B cell (primary cell): Measurements from ENCODE around the gene UTP11. TPM values are rescaled to one million over a fixed set of nuclear protein-coding genes. Genes with fewer than 3 reads are reported as not detected.
"Not testable (repeated sequence)": the region's sequence is repeated elsewhere in the genome, so short reads cannot be mapped to it uniquely, and the experiment has no call there.

ENCODE experiments used
- ATAC-seq: fragments of 200-7000 bp; cut with Tn5 transposase; one replicate; pipeline ENCODE4 v1.10.0; 2021; ENCODE audit warnings: low read depth, mild to moderate bottlenecking, moderate number of reproducible peaks, moderate library complexity
- CTCF ChIA-PET: fragments of 350-600 bp; sonication (Branson Sonifier 250); formaldehyde crosslinking; loops from one replicate; lab custom pipeline; 2021; ENCODE audit warnings: antibody characterized with exemption, inconsistent platforms; lab: Charles Lee
- POLR2A ChIA-PET: fragments of 350-600 bp; sonication (Branson Sonifier 250); formaldehyde crosslinking; loops from one replicate; lab custom pipeline; 2021; ENCODE audit warnings: antibody characterized with exemption; lab: Charles Lee
- DNase-seq: peaks from one replicate; pipeline ENCODE4 v3.0.0; 2013
- H2AFZ ChIP-seq: 2 replicates; pipeline ENCODE4 v1.6.1; 2012; ENCODE audit warnings: mild to moderate bottlenecking, low read depth, low read length; ENCODE audit not compliant: insufficient read depth, poor library complexity, severe bottlenecking
- H3K27ac ChIP-seq, 2 donors: 1 replicate in 1 of 2; 2 replicates in 1 of 2; pipeline ENCODE4 v1.5.1; 2012 to 2013; ENCODE audit warnings: low read length in 2 of 2, mild to moderate bottlenecking in 2 of 2, moderate library complexity in 1 of 2
- H3K27me3 ChIP-seq, 4 experiments: fragments of 200-600 bp in 1 of 4; sonication (generic) in 1 of 4; replicated peaks in 1 of 4; 1 replicate in 2 of 4; 2 replicates in 2 of 4; pipeline versions ENCODE4 v1.6.1 to v1.7.0; 2013 to 2016; ENCODE audit warnings: low read length in 3 of 4, mild to moderate bottlenecking in 2 of 4, mixed read lengths in 1 of 4, moderate library complexity in 1 of 4; ENCODE audit not compliant: insufficient read depth in 4 of 4, control insufficient read depth in 3 of 4; ENCODE audit errors: control extremely low read depth in 1 of 4
- H3K36me3 ChIP-seq, 2 experiments: replicated peaks in 1 of 2; 1 replicate in 1 of 2; 2 replicates in 1 of 2; pipeline versions ENCODE4 v1.6.1 to v1.7.1; 2013; ENCODE audit warnings: low read length in 1 of 2; ENCODE audit not compliant: insufficient read depth in 2 of 2, control insufficient read depth in 1 of 2; ENCODE audit errors: control extremely low read depth in 1 of 2, extremely low read depth in 1 of 2
- H3K4me1 ChIP-seq, 2 donors: fragments of 200-600 bp in 1 of 2; sonication (generic) in 1 of 2; 1 replicate in 1 of 2; 2 replicates in 1 of 2; pipeline versions ENCODE4 v1.5.1 to v1.6.1; 2013 to 2017; ENCODE audit warnings: low read length in 2 of 2; ENCODE audit not compliant: control insufficient read depth in 2 of 2, insufficient read depth in 2 of 2
- H3K4me2 ChIP-seq: replicated peaks from 2 replicates; pipeline ENCODE3; 2012; ENCODE audit warnings: mild to moderate bottlenecking, low read depth, low read length; ENCODE audit not compliant: poor library complexity, severe bottlenecking
- H3K4me3 ChIP-seq, 5 experiments: fragments of 200-600 bp in 1 of 5; sonication (generic) in 1 of 5; 1 replicate in 3 of 5; 2 replicates in 2 of 5; pipeline versions ENCODE4 v1.5.1 to v1.7.0; 2011 to 2016; ENCODE audit warnings: low read length in 4 of 5, mild to moderate bottlenecking in 4 of 5, low read depth in 2 of 5, control low read depth in 1 of 5, moderate library complexity in 1 of 5; ENCODE audit not compliant: insufficient read depth in 1 of 5; ENCODE audit errors: control extremely low read depth in 1 of 5, extremely low read depth in 1 of 5
- H3K79me2 ChIP-seq: fragments of 200-600 bp; sonication (generic); one replicate; pipeline ENCODE4 v1.6.0; 2016; ENCODE audit warnings: low read length; ENCODE audit not compliant: control insufficient read depth, insufficient read depth
- H3K9ac ChIP-seq: fragments of 200-600 bp; sonication (generic); 2 replicates; pipeline ENCODE4 v1.6.1; 2017; ENCODE audit warnings: mild to moderate bottlenecking, low read length, moderate library complexity
- H3K9me3 ChIP-seq, 3 donors: one replicate each; pipeline versions ENCODE4 v1.6.1 to v1.7.1; 2013; ENCODE audit warnings: low read length in 2 of 3; ENCODE audit not compliant: control insufficient read depth in 2 of 3, insufficient read depth in 1 of 3; ENCODE audit errors: control extremely low read depth in 1 of 3
- H4K20me1 ChIP-seq: 2 replicates; pipeline ENCODE4 v1.6.0; 2012; ENCODE audit warnings: mild to moderate bottlenecking, low read length; ENCODE audit not compliant: insufficient read depth, control insufficient read depth, poor library complexity, severe bottlenecking
- H3K27ac Mint-ChIP-seq: one replicate; pipeline ENCODE4 v1.8.0; 2021; ENCODE audit warnings: mixed read lengths
- H3K27me3 Mint-ChIP-seq: one replicate; pipeline ENCODE4 v1.8.0; 2021; ENCODE audit warnings: mixed read lengths
- H3K4me1 Mint-ChIP-seq: one replicate; pipeline ENCODE4 v1.8.0; 2021; ENCODE audit warnings: mixed read lengths
- H3K4me3 Mint-ChIP-seq: one replicate; pipeline ENCODE4 v1.8.0; 2021; ENCODE audit warnings: mixed read lengths
- H3K9me3 Mint-ChIP-seq: one replicate; pipeline ENCODE4 v1.8.0; 2022; ENCODE audit warnings: mixed read lengths; ENCODE audit not compliant: insufficient read depth
- CTCF ChIP-seq: fragments of 200-600 bp; IDR thresholded peaks from one replicate; pipeline ENCODE4 v1.8.0; 2022; ENCODE audit warnings: antibody characterized with exemption, mild to moderate bottlenecking
- EZH2 ChIP-seq: IDR thresholded peaks from 2 replicates; pipeline ENCODE4 v1.6.1; 2012; ENCODE audit warnings: borderline replicate concordance, low read depth, mild to moderate bottlenecking, moderate library complexity, low read length; ENCODE audit not compliant: insufficient read depth, poor library complexity, severe bottlenecking
- WGBS: methylation state at CpG from one replicate; pipeline ENCODE4 v1.1.5; 2013; ENCODE audit warnings: missing lambda C conversion rate; ENCODE audit not compliant: insufficient coverage; 5-methylcytosine and 5-hydroxymethylcytosine counted together
- intact Hi-C: fragments of 100-400 bp; cut with micrococcal nuclease; formaldehyde crosslinking; loops from one replicate; pipeline ENCODE4 v1.10.0; 2022
- polyA plus RNA-seq: library from polyadenylated mRNA; depleted of rRNA; stranded (reverse); fragments of >200 nt; gene quantifications from 2 replicates; pipeline ENCODE4 v1.2.3, GENCODE V29; 2012
- total RNA-seq, 2 donors: library from RNA; stranded (reverse); fragments of 120-200 nt in 1 of 2; gene quantifications; 1 replicate in 1 of 2; 2 replicates in 1 of 2; pipeline versions ENCODE4 v1.2.3 to v1.2.4, GENCODE V29; 2013 to 2022

UTP11 gene
- total and polyA plus RNA-seq, 2 donors (not counting 1 experiment from before 2014, with no cell fraction given): 6.0 to 16.8 TPM

- TF ChIP-seq CTCF (no peak), EZH2 (no peak)
- peaks cover 12 to 50% of the 10 kb centered on the region in 2 experiments for H3K36me3 ChIP-seq
- H3K4me3 ChIP-seq: no peak overlapping the region
- CTCF ChIA-PET: interaction anchor here (0.7 to 4.6 kb wide), 2 partner anchors 84 to 254 kb away, joined by 4 to 63 read pairs; no protein-coding TSS in a partner anchor
- no peaks in the 10 kb centered on the region for H3K27me3 ChIP-seq
- H3K79me2 ChIP-seq: peaks cover 5% of the 10 kb centered on the region
- H3K9ac ChIP-seq: no peak overlapping the region
- no peaks in the 10 kb centered on the region for H3K4me1 ChIP-seq
- no peak for ATAC-seq
- DNase-seq: no peak
- H2AFZ ChIP-seq: no peak overlapping the region
- no peaks in the 10 kb centered on the region for H3K9me3 Mint-ChIP-seq
- H4K20me1 ChIP-seq: no peaks in the 10 kb centered on the region
- no peaks in the 10 kb centered on the region for H3K27me3 Mint-ChIP-seq
- 98% methylated on average over 4 of the region's 5 CpGs for WGBS
- H3K9me3 ChIP-seq: no peaks in the 10 kb centered on the region
- no peaks in the 10 kb centered on the region for H3K4me1 Mint-ChIP-seq
- H3K4me3 Mint-ChIP-seq: no peak overlapping the region
- no peak overlapping the region for H3K27ac Mint-ChIP-seq
- POLR2A ChIA-PET: interaction anchor here (0.7 kb wide), 1 partner anchor 21 kb away, joined by 9 read pairs; no protein-coding TSS in a partner anchor
- intact Hi-C loops: no loop called here
- H3K27ac ChIP-seq: no peak overlapping the region
- no peak overlapping the region for H3K4me2 ChIP-seq
Observed at GRCh38 chr1:37974567-37974966, 38.0 kb upstream of the UTP11 start.

GRCh38 chr1:37975083-37975482, 37.5 kb upstream of the UTP11 start:
- H3K27ac ChIP-seq, intact Hi-C loops, H4K20me1 ChIP-seq, H3K27ac Mint-ChIP-seq, H3K4me1 Mint-ChIP-seq, H3K4me3 ChIP-seq, H3K79me2 ChIP-seq, H3K27me3 Mint-ChIP-seq, H3K4me1 ChIP-seq, H3K9me3 ChIP-seq, H3K9me3 Mint-ChIP-seq, H3K4me2 ChIP-seq, ATAC-seq, H3K27me3 ChIP-seq, H3K4me3 Mint-ChIP-seq, H3K9ac ChIP-seq, H2AFZ ChIP-seq: not testable (repeated sequence)
- peaks cover 12 to 50% of the 10 kb centered on the region in 2 experiments for H3K36me3 ChIP-seq
- peak; percentile 55 for DNase-seq
- 85% methylated on average over 3 of the region's 6 CpGs for WGBS
- POLR2A ChIA-PET: interaction anchor here (0.7 kb wide), 1 partner anchor 82 kb away, joined by 4 read pairs; no protein-coding TSS in a partner anchor
- peak; percentile 71 for TF ChIP-seq CTCF
- CTCF ChIA-PET: interaction anchor here (0.7 to 4.6 kb wide), 4 partner anchors 26 to 546 kb away, joined by 3 to 63 read pairs (median 5); no protein-coding TSS in a partner anchor
